ENCODE results near the gene PCNX4. TPM values are rescaled to one million over a fixed set of nuclear protein-coding genes. Genes with fewer than 3 reads are reported as not detected.

PCNX4 gene
- total RNA-seq, 4 donors from 2014 or later, result 11.3 to 42.8 (median 34.8) TPM

- Histone ChIP-seq H3K36me3 (peaks cover 0 to 32% of the 10 kb centered on the region in 2 donors), H3K9me3 (no peaks in the 10 kb centered on the region), H3K4me1 (peaks cover 58 to 76% of the 10 kb centered on the region in 2 donors), H3K4me3 (peak overlapping the region in 3 of 4 donors; percentile 2 to 93 (median 26)), H3K27ac (peak overlapping the region; percentile 97 to 100 (median 99)), H3K27me3 (no peaks in the 10 kb centered on the region)
- in situ Hi-C loops (cut with MboI; ENCODE audit: low sequenced_read_pairs in 4 of 4), result loop anchor here in 2 of 4 donors (10.0 kb wide), 1 partner anchor 67 kb away; the partner anchor contains the start of gene PCNX4 (in 2 of the 2)
- TF ChIP-seq POLR2A (IDR thresholded peaks at IDR 0.05), result peak; percentile 39 to 65
- TF ChIP-seq CTCF (IDR thresholded peaks at IDR 0.05 in 4 of 5, conservative IDR thresholded peaks at IDR 0.05 in 1 of 5), result peak in 3 of 5 experiments; percentile 13 to 17 (median 16)
- ATAC-seq (peak; percentile 66 to 70), DNase-seq (peak; percentile 86 to 92)
- intact Hi-C loops (cut with DNase I; ENCODE audit: low total_unique reads), result loop anchor here (2.0 to 5.0 kb wide), 2 partner anchors 17 to 966 kb away; no protein-coding TSS in a partner anchor
These were observed 69.7 kb downstream of the PCNX4 start for GRCh38 chr14:60161196-60162107.

- intact Hi-C loops (cut with DNase I; ENCODE audit: low total_unique reads), result loop anchor here (2.0 to 5.0 kb wide), 2 partner anchors 85 to 964 kb away; partner anchors contain the start of gene PPM1A
- TF ChIP-seq POLR2A (IDR thresholded peaks at IDR 0.05) (no peak), CTCF (IDR thresholded peaks at IDR 0.05 in 4 of 5, conservative IDR thresholded peaks at IDR 0.05 in 1 of 5) (no peak)
- in situ Hi-C loops (cut with MboI; ENCODE audit: low sequenced_read_pairs in 4 of 4), result loop anchor here in 2 of 4 donors (10.0 kb wide), 1 partner anchor 69 kb away; the partner anchor contains the start of gene PCNX4 (in 2 of the 2)
- ATAC-seq (no peak), DNase-seq (no peak)
- Histone ChIP-seq H3K27me3 (no peaks in the 10 kb centered on the region), H3K9me3 (no peaks in the 10 kb centered on the region), H3K36me3 (peaks cover 0 to 31% of the 10 kb centered on the region in 2 donors), H3K27ac (peak overlapping the region; percentile 97 to 100 (median 99)), H3K4me3 (peak overlapping the region; percentile 81 to 95 (median 92)), H3K4me1 (peaks cover 44 to 64% of the 10 kb centered on the region in 2 donors)
These were observed 72.0 kb downstream of the PCNX4 start for GRCh38 chr14:60163693-60164092.

DNA sequence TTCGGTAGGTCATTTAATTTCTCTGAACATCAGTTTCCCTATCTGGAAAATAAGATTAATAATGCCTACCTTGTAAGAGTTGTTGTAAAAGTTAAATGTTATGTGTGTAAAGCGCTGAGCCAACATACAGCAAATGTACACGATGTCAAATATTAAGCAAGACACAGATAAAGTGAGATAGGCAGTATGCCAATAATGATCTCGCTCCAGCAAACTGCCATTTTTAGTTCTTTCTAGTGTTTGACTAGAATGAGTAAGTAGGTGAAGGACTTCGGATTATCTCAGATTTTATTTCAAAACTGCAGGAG, 72.6 kb downstream of the PCNX4 start:
- Histone ChIP-seq H3K4me1 (peaks cover 37 to 58% of the 10 kb centered on the region in 2 donors), H3K36me3 (peaks cover 0 to 25% of the 10 kb centered on the region in 2 donors), H3K9me3 (no peaks in the 10 kb centered on the region), H3K27ac (peak overlapping the region; percentile 97 to 100 (median 99)), H3K4me3 (peak overlapping the region; percentile 81 to 95 (median 92)), H3K27me3 (no peaks in the 10 kb centered on the region)
- TF ChIP-seq POLR2A (IDR thresholded peaks at IDR 0.05) (no peak), CTCF (IDR thresholded peaks at IDR 0.05 in 4 of 5, conservative IDR thresholded peaks at IDR 0.05 in 1 of 5) (no peak)
- DNase-seq (no peak), ATAC-seq (peak in 1 of 2 donors; percentile 4)
- intact Hi-C loops (cut with DNase I; ENCODE audit: low total_unique reads) (loop anchor here (2.0 to 5.0 kb wide), 2 partner anchors 84 to 963 kb away; partner anchors contain the start of gene PPM1A), in situ Hi-C loops (cut with MboI; ENCODE audit: low sequenced_read_pairs in 4 of 4) (loop anchor here in 2 of 4 donors (10.0 kb wide), 1 partner anchor 70 kb away; the partner anchor contains the start of gene PCNX4 (in 2 of the 2))

DNA sequence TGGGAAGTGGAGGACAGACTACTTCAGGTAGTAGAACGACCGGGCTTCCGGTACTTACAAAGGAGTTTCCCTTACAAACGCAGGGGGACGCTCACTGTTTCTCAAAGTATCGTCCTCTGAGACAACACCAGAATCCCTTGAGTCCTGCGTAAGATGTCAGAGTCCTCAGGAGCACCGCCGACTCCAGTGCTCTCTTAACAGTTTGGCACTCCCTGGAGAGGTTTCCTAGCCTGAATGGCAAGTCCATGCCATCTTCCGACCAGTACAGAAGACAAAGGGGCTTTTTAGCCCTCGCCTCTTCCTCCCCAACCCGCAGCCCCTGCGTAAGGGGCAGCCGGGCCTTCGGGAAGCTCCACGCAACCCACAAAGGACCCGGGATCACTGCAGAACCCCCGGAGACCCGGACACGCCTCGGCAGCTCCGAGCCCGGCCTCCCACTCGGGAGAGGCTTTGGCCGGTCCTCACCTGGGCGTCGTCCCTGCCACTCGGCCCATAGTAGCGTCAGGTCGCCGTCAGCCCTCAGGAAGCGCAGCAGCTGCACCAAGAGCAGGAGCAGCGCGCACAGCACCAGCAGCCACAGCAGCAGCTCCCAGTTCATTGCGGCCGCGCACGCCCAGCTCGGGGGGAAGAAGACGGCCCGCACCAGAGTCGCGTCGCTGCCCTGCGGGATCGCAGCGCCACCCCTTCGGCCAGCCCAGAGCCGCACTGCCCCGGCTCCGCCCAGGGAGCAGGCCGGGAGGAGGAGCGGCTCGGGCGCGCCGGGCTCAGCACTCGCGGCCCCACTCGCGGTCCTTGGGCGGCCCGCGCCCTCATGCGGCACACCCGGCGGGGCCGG, 73.2 kb downstream of the PCNX4 start, which contains the start of gene DHRS7:
Gene DHRS7 (minus strand): TSS at position 687 of the 835 bp plus-strand sequence. CDS start 89 bp downstream, at position 598.
- in situ Hi-C loops (cut with MboI; ENCODE audit: low sequenced_read_pairs in 4 of 4), result loop anchor here in 2 of 4 donors (10.0 kb wide), 1 partner anchor 70 kb away; the partner anchor contains the start of gene PCNX4 (in 2 of the 2)

More for the DNA sequence above, 73.2 kb downstream of the PCNX4 start, which contains the start of gene DHRS7:
- H3K9me3 ChIP-seq, result no peaks in the 10 kb centered on the region
- H3K36me3 ChIP-seq, result peaks cover 0 to 21% of the 10 kb centered on the region in 2 donors
- no peaks in the 10 kb centered on the region for H3K27me3 ChIP-seq
- ATAC-seq (peak; percentile 42), DNase-seq (peak; percentile 72 to 83)
- intact Hi-C loops (cut with DNase I; ENCODE audit: low total_unique reads), result loop anchor here (1.0 to 5.0 kb wide), 4 partner anchors 73 to 962 kb away; partner anchors contain the start of gene PPM1A
- peaks cover 33 to 52% of the 10 kb centered on the region in 2 donors for H3K4me1 ChIP-seq
- peak within 1 kb of the TSS; percentile 97 to 100 (median 99) for H3K27ac ChIP-seq
- H3K4me3 ChIP-seq, result peak within 1 kb of the TSS; percentile 81 to 95 (median 92)
- peak; percentile 71 to 88 for TF ChIP-seq POLR2A (IDR thresholded peaks at IDR 0.05)
- TF ChIP-seq CTCF (IDR thresholded peaks at IDR 0.05 in 4 of 5, conservative IDR thresholded peaks at IDR 0.05 in 1 of 5), result peak in 4 of 5 experiments; percentile 32 to 68 (median 40)
